BE2C (cell line): ENCODE data around the gene ZFYVE16.

Experiments used
- DNase-seq: peaks from one replicate; pipeline ENCODE4 v3.0.0-alpha.2; 2020
- H3K27me3 ChIP-seq: fragments of 250-450 bp; sonication (Bioruptor Pico); 2 replicates; pipeline ENCODE4 v1.5.1; 2020; ENCODE audit warnings: mild to moderate bottlenecking
- H3K36me3 ChIP-seq: fragments of 250-450 bp; sonication (Bioruptor Pico); 2 replicates; pipeline ENCODE4 v1.5.1; 2020; ENCODE audit warnings: mild to moderate bottlenecking
- H3K4me1 ChIP-seq: fragments of 250-450 bp; sonication (Bioruptor Pico); 2 replicates; pipeline ENCODE4 v1.5.1; 2020
- H3K4me3 ChIP-seq: 2 replicates; pipeline ENCODE4 v1.5.1; 2011; ENCODE audit warnings: low read depth, low read length
- H3K9me3 ChIP-seq: fragments of 250-450 bp; sonication (Bioruptor Pico); 2 replicates; pipeline ENCODE4 v1.5.1; 2020
- CTCF ChIP-seq: IDR thresholded peaks from 2 replicates; pipeline ENCODE4 v1.5.1; 2012; ENCODE audit warnings: mild to moderate bottlenecking, low read depth, low read length

The ZFYVE16 gene

GRCh38 chr5:80435476-80435875, 27.6 kb downstream of the ZFYVE16 start:
- H3K4me1 ChIP-seq, result no peaks in the 10 kb centered on the region; the same call in 1 of the 2 replicates
- no peaks in the 10 kb centered on the region for H3K27me3 ChIP-seq
- no peaks in the 10 kb centered on the region for H3K9me3 ChIP-seq
- no peak for DNase-seq
- H3K36me3 ChIP-seq, result peaks cover 57% of the 10 kb centered on the region
- H3K4me3 ChIP-seq, result no peak overlapping the region
- no peak for TF ChIP-seq CTCF

DNA sequence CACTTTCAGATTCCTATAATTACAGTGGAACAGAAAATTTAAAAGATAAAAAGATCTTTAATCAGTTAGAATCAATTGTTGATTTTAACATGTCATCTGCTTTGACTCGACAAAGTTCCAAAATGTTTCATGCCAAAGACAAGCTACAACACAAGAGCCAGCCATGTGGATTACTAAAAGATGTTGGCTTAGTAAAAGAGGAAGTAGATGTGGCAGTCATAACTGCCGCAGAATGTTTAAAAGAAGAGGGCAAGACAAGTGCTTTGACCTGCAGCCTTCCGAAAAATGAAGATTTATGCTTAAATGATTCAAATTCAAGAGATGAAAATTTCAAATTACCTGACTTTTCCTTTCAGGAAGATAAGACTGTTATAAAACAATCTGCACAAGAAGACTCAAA, 29.5 kb downstream of the ZFYVE16 start:
- DNase-seq, result no peak
- Histone ChIP-seq H3K4me1 (no peaks in the 10 kb centered on the region; the same call in 1 of the 2 replicates), H3K27me3 (no peaks in the 10 kb centered on the region), H3K4me3 (no peak overlapping the region), H3K36me3 (peaks cover 60% of the 10 kb centered on the region), H3K9me3 (no peaks in the 10 kb centered on the region)
- TF ChIP-seq CTCF, result no peak

DNA sequence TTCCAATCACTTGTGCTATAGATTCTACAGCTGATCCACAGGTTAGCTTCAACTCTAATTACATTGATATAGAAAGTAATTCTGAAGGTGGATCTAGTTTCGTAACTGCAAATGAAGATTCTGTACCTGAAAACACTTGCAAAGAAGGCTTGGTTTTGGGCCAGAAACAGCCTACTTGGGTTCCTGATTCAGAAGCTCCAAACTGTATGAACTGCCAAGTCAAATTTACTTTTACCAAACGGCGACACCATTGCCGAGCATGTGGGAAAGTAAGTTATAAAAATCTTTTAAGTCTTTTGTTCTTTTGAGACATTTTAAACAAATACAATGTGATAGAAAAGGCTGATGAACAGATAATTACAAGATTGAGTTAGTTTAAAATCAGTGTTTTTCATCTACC, 30.9 kb downstream of the ZFYVE16 start:
- H3K36me3 ChIP-seq, result peaks cover 67% of the 10 kb centered on the region
- DNase-seq, result no peak
- H3K27me3 ChIP-seq, result no peaks in the 10 kb centered on the region
- H3K9me3 ChIP-seq, result no peaks in the 10 kb centered on the region
- no peak for TF ChIP-seq CTCF
- H3K4me1 ChIP-seq, result no peaks in the 10 kb centered on the region; the same call in 1 of the 2 replicates
- H3K4me3 ChIP-seq, result no peak overlapping the region

GRCh38 chr5:80439213-80439612, 31.3 kb downstream of the ZFYVE16 start:
- DNase-seq, result no peak
- H3K36me3 ChIP-seq, result peaks cover 67% of the 10 kb centered on the region
- TF ChIP-seq CTCF, result no peak

DNA sequence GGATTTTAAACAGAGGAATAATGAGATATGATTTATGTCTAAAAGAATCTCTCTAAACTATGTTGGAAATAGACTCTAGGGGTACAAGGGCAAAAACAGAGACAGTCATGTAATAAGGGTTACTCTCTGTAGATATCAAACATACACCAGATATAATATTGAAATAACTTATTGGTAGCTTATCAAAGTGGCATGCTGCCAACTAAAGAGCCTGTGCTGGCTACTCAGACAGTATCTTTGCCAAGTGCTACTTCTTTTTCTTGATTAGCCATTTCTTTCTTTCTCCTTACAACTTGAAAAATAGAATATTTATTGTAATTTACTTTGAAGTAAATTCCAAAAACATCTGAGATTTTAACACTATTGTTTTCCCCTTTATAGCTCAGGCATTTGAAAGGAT, 34.9 kb downstream of the ZFYVE16 start:
- DNase-seq, result no peak
- TF ChIP-seq CTCF, result no peak
- no peaks in the 10 kb centered on the region for H3K4me1 ChIP-seq
- no peak overlapping the region for H3K4me3 ChIP-seq
- peaks cover 57% of the 10 kb centered on the region for H3K36me3 ChIP-seq
- H3K27me3 ChIP-seq, result no peaks in the 10 kb centered on the region
- no peaks in the 10 kb centered on the region for H3K9me3 ChIP-seq

More at GRCh38 chr5:80439213-80439612, 31.3 kb downstream of the ZFYVE16 start:
- H3K9me3 ChIP-seq, result no peaks in the 10 kb centered on the region
- no peaks in the 10 kb centered on the region for H3K27me3 ChIP-seq
- no peak overlapping the region for H3K4me3 ChIP-seq
- H3K4me1 ChIP-seq, result no peaks in the 10 kb centered on the region; the same call in 1 of the 2 replicates

DNA sequence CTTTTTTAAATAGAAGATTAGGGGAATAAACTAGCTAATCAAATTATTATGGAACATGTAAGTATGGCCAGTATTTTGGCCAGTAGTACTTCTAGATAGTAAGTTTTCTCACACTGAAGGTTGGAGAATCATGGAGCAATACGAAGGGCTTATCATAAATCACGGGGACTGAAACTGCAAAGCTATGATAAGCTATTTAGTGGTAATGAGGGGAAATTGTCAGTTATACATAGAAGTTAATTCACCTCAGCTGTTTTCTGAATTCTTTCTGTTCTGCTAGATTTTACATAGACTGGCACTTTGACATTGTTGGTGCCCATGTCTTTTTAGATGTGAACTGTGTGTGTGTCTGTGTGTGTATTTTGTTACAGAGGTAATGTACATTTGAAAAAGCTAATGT, 45.5 kb downstream of the ZFYVE16 start:
- Histone ChIP-seq H3K4me1 (no peaks in the 10 kb centered on the region), H3K4me3 (no peak overlapping the region), H3K36me3 (peaks cover 46% of the 10 kb centered on the region), H3K9me3 (no peaks in the 10 kb centered on the region), H3K27me3 (no peaks in the 10 kb centered on the region)
- TF ChIP-seq CTCF, result no peak
- no peak for DNase-seq
